KOPT-K1 (cell line): Measurements from ENCODE around the gene NDFIP1.
"Not testable (repeated sequence)": the region's sequence is repeated elsewhere in the genome, so short reads cannot be mapped to it uniquely, and the experiment has no call there.

Experiments
- H3K27ac ChIP-seq: fragments of 200-600 bp; sonication (generic); 2 replicates; pipeline ENCODE4 v1.5.1; 2016; ENCODE audit warnings: antibody characterized with exemption, mild to moderate bottlenecking, low read depth, low read length; ENCODE audit not compliant: poor library complexity, severe bottlenecking
- H3K36me3 ChIP-seq: fragments of 200-600 bp; sonication (generic); 2 replicates; pipeline ENCODE4 v1.5.1; 2017; ENCODE audit warnings: antibody characterized with exemption, mild to moderate bottlenecking, low read length, moderate library complexity; ENCODE audit not compliant: insufficient read depth
- H3K9me3 ChIP-seq: fragments of 200-600 bp; sonication (generic); 2 replicates; pipeline ENCODE4 v1.5.1; 2017; ENCODE audit warnings: antibody characterized with exemption, low read length, mild to moderate bottlenecking; ENCODE audit not compliant: insufficient read depth, poor library complexity, severe bottlenecking

Gene NDFIP1

GRCh38 chr5:142176255-142176654 is 67.7 kb downstream of the NDFIP1 start:
- Histone ChIP-seq H3K9me3 (no peaks in the 10 kb centered on the region), H3K27ac (no peak overlapping the region), H3K36me3 (no peaks in the 10 kb centered on the region)

- H3K36me3 ChIP-seq: no peaks in the 10 kb centered on the region
- H3K27ac ChIP-seq: no peak overlapping the region
- H3K9me3 ChIP-seq: no peaks in the 10 kb centered on the region
Measured at GRCh38 chr5:142178651-142179050, 70.1 kb downstream of the NDFIP1 start.

GRCh38 chr5:142179776-142180387 is 71.3 kb downstream of the NDFIP1 start:
- H3K27ac ChIP-seq: no peak overlapping the region
- no peaks in the 10 kb centered on the region for H3K9me3 ChIP-seq
- no peaks in the 10 kb centered on the region for H3K36me3 ChIP-seq

GRCh38 chr5:142181096-142181495 is 72.5 kb downstream of the NDFIP1 start:
- Histone ChIP-seq H3K27ac (no peak overlapping the region), H3K9me3 (no peaks in the 10 kb centered on the region), H3K36me3 (no peaks in the 10 kb centered on the region)

- Histone ChIP-seq H3K9me3 (no peaks in the 10 kb centered on the region), H3K36me3 (no peaks in the 10 kb centered on the region), H3K27ac (no peak overlapping the region)
Measured at GRCh38 chr5:142181547-142182163, 73.1 kb downstream of the NDFIP1 start.

- Histone ChIP-seq H3K9me3 (no peaks in the 10 kb centered on the region), H3K36me3 (no peaks in the 10 kb centered on the region), H3K27ac (no peak overlapping the region)
Measured at GRCh38 chr5:142182840-142183239, 74.3 kb downstream of the NDFIP1 start.

- no peaks in the 10 kb centered on the region for H3K9me3 ChIP-seq
- H3K27ac ChIP-seq: no peak overlapping the region
- no peaks in the 10 kb centered on the region for H3K36me3 ChIP-seq
Measured at GRCh38 chr5:142183561-142183960, 75.0 kb downstream of the NDFIP1 start.

GRCh38 chr5:142184988-142185387 is 76.4 kb downstream of the NDFIP1 start:
- Histone ChIP-seq H3K9me3 (no peaks in the 10 kb centered on the region), H3K27ac (no peak overlapping the region), H3K36me3 (no peaks in the 10 kb centered on the region)

GRCh38 chr5:142186514-142186856 is 77.9 kb downstream of the NDFIP1 start:
- Histone ChIP-seq H3K9me3 (no peaks in the 10 kb centered on the region), H3K27ac (no peak overlapping the region), H3K36me3 (no peaks in the 10 kb centered on the region)

- no peaks in the 10 kb centered on the region for H3K36me3 ChIP-seq
- H3K9me3 ChIP-seq: no peaks in the 10 kb centered on the region
- no peak overlapping the region for H3K27ac ChIP-seq
Measured at GRCh38 chr5:142186857-142187594, 78.4 kb downstream of the NDFIP1 start.

- H3K9me3 ChIP-seq, H3K36me3 ChIP-seq, H3K27ac ChIP-seq: not testable (repeated sequence)
Measured at GRCh38 chr5:142188691-142189090, 80.1 kb downstream of the NDFIP1 start.

- Histone ChIP-seq H3K9me3 (no peaks in the 10 kb centered on the region), H3K27ac (no peak overlapping the region), H3K36me3 (no peaks in the 10 kb centered on the region)
Measured at GRCh38 chr5:142189813-142190212, 81.2 kb downstream of the NDFIP1 start.

GRCh38 chr5:142191776-142192175 is 83.2 kb downstream of the NDFIP1 start:
- Histone ChIP-seq H3K9me3 (no peaks in the 10 kb centered on the region), H3K27ac (no peak overlapping the region)

GRCh38 chr5:142192286-142193113 is 83.9 kb downstream of the NDFIP1 start:
- Histone ChIP-seq H3K9me3 (no peaks in the 10 kb centered on the region), H3K27ac (no peak overlapping the region)

More at GRCh38 chr5:142191776-142192175, 83.2 kb downstream of the NDFIP1 start:
- no peaks in the 10 kb centered on the region for H3K36me3 ChIP-seq

GRCh38 chr5:142193114-142193428 is 84.5 kb downstream of the NDFIP1 start:
- Histone ChIP-seq H3K9me3 (no peaks in the 10 kb centered on the region), H3K36me3 (no peaks in the 10 kb centered on the region), H3K27ac (no peak overlapping the region)

More at GRCh38 chr5:142192286-142193113, 83.9 kb downstream of the NDFIP1 start:
- H3K36me3 ChIP-seq: no peaks in the 10 kb centered on the region
